NCI-H2196 (cell line): ENCODE data around the gene SLC11A1.
A peak's percentile ranks its signal among the peaks of the same experiment; 100 is the strongest.

Source experiments
- DNase-seq: peaks from one replicate; lab custom pipeline; 2025; ENCODE audit not compliant: unreplicated experiment; lab: John Stamatoyannopoulos, UW

Gene SLC11A1

GRCh38 chr2:218393750-218394290 lies 11.7 kb downstream of the SLC11A1 start:
- no peak for DNase-seq

GRCh38 chr2:218394298-218395089 lies 12.4 kb downstream of the SLC11A1 start:
- no peak for DNase-seq

- DNase-seq = no peak
These were observed 13.0 kb downstream of the SLC11A1 start for GRCh38 chr2:218395090-218395444.

- DNase-seq = no peak
These were observed 13.4 kb downstream of the SLC11A1 start for GRCh38 chr2:218395456-218395825.

- peak; percentile 95 for DNase-seq
These were observed 14.0 kb downstream of the SLC11A1 start for GRCh38 chr2:218395826-218396687.

- DNase-seq = peak; percentile 75
These were observed 14.8 kb downstream of the SLC11A1 start for GRCh38 chr2:218396688-218397462.

DNA sequence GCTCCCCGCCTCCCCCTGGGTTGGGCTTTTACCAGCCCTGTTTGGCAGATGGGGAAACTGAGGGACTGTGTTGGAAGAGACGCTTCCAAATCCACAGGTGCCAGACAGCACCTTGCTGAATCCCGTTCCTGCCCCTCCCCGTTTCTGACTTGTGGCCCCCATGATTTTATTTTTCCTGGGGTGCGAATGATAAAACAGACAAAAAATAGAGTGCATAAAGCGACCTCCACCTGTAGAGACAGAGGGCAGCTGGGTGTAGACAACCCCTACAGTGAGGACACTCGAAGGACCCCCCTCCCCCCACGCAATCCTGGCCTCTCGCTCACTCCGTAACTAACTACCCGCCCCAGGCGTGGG lies 15.4 kb downstream of the SLC11A1 start:
- DNase-seq = no peak

- DNase-seq = peak; percentile 75
These were observed 15.9 kb downstream of the SLC11A1 start for GRCh38 chr2:218397820-218398436.

- peak; percentile 64 for DNase-seq
These were observed 16.6 kb downstream of the SLC11A1 start for GRCh38 chr2:218398437-218399390.

GRCh38 chr2:218399391-218400166 lies 17.5 kb downstream of the SLC11A1 start, which contains the start of gene CTDSP1:
TSS of gene CTDSP1 (plus strand) at chr2:218399868. CDS start at chr2:218400091, 223 bp downstream.
- peak; percentile 92 for DNase-seq

DNA sequence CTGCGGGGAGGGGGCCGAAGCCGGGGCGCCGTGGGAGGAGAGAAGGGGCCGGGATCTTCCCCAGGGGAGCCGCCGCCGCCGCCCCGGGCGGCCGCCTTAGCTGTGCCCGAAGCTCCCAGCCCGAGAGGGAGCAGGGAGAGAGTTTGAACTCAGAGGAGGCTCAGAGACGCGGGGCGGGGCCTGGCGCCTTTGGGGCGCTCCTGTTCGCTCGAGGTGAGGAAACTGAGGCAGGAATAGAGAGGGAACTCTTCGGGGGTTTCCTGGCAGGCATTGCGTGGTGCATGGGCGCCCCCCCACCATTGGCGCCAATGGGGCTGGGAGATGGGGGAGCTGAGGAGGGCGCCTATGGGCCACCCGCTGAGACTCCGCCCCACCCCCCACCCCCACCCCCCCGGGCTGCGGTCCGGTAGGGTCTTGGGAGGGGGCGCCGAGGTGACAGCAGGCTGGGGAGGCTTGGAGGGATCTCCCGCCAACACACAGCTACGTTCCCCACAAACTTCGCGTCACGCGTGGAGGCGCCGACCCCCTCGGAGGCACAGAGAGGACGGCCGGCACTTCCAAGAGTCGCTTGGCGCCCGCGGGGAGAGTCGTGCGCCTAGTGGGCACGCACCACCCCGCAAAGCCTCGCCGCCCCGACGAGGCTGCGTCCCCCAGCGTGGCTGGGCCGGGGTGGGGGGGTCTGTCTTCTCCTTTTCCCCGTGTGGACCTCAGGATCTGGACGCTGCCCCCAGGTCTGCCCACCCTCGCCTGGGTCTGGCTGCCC lies 18.3 kb downstream of the SLC11A1 start:
- no peak for DNase-seq

- no peak for DNase-seq
These were observed 19.1 kb downstream of the SLC11A1 start for GRCh38 chr2:218400930-218401881.

DNA sequence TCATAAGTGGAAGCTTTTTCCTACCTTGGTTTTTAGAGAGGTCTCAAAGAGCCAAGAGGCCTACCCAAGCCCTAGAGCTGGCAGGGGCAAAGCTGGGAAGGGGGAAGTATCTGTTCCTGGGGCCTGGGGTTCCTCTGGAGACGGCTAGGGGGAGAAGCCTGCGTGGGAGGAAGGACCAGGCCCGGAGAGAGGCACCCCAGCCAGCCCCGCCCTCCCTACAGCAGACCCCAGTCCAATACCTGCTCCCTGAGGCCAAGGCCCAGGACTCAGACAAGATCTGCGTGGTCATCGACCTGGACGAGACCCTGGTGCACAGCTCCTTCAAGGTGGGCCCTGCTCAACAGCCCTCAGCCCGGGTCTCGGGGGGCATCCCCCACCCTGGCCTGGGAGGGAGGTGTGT lies 19.8 kb downstream of the SLC11A1 start:
- DNase-seq = no peak

GRCh38 chr2:218402491-218402901 lies 20.4 kb downstream of the SLC11A1 start:
- DNase-seq = no peak

GRCh38 chr2:218402911-218403411 lies 20.9 kb downstream of the SLC11A1 start:
- no peak for DNase-seq

DNA sequence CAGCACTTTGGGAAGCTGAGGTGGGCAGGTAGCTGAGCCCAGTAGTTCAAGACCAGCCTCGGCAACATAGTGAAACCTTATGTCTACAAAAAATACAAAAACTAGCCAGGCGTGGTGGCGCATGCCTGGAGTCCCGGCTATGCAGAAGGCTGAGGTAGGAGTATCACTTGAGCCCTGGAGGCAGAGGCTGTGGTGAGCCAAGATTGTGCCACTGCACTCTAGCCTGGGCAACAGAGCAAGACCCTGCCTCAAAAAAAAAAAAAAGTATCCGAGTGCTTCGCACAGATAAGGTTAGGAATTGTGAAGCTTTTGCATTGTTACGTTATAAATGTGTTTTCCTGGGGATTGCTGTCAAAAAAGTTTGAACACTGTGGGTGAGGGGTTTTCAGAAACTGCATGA lies 21.7 kb downstream of the SLC11A1 start:
- DNase-seq = no peak
